Retina (tissue), 1 donor: ENCODE results near the gene LETM1.

Experiments used
- DNase-seq: peaks from one replicate; pipeline ENCODE4 v3.0.0-alpha.2; 2016

The LETM1 gene

DNA sequence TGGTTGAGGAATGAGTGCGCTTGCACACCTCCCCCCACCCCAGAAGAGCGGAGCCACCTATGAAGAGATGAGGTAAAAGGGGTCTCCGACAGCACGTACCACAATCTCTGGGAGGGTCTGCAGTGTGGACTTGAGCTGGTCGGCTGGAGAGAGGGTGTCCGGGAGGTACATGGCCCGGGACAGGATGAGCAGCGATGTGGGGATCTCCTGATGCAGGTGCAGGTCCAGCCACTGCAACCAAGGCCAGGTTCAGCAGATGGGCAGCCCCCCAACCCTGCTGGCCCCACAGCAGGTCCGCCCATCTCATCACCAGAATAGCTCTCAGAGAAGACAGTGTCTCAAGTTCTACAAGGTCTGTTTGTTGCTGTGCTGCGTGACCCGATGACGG, 32.4 kb downstream of the LETM1 start:
- DNase-seq, result no peak

DNA sequence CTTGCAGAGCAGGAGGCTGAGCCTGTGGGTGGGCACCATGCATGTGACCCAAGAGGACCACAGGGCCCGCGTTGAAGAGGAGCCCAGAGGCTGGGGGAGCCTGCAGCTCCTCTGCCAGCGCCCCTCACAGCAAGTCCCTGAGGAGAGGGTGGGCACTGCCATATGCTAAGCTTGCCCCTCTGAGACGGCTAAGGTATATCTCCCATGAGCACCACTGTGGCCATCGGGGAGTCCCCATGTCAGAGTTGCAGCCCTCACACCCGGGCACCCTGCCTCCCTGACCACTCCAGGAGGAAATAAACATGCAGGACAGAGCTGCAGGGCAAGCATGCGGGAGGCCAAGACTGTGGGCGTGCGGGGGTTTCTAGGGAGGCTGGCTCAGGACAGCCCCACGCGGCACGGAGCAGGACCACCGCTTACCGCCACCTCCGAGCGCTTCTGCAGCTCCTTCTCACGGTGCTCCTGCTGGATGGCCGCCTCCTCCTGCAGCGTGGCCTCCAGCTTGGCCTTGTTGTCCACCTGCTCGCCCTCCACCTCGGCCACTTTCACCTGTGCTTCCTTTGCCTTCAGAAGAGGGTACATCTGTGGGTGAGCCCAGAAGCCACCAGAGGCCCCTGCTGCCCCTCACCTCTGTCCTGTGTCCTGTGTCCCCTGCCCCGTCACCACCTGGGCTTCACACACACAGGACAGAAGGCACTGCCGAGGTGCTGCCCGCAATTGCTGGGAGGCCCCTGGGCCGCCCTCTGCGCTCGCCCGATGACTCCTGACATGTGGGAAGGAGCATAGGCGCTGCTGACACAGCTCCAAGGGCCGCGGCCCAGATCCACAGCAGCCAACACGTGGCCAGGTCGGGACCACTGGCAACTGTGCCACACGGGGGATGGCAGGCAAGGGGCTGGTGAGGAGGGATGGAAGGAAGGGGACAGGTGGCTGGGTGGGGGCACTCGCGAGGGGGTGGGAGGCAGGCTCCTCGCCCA, 33.1 kb downstream of the LETM1 start:
- no peak for DNase-seq

- no peak for DNase-seq
Measured at GRCh38 chr4:1821679-1822567, 34.0 kb downstream of the LETM1 start.

- DNase-seq, result no peak
Measured at GRCh38 chr4:1819816-1820215, 36.1 kb downstream of the LETM1 start.

DNA sequence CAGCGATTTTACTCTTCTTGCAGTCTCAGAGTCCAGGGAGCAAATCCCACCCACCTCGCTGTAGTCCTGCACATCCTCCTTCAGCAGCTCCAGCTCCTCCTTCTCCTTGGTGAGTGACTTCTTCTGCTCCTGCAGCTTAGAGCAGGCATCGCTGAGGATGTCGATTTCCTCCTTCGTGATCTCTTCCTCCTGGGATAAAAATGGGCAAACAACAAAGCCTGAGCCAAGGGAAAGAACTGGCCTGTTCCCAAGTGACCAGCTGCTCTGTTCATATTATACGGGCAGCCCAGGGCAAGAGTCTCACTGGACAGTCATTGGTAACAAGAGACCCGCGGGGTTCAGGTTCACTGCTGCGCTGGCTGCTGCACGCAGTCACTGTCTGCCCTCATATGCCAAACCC, 36.7 kb downstream of the LETM1 start:
- no peak for DNase-seq

DNA sequence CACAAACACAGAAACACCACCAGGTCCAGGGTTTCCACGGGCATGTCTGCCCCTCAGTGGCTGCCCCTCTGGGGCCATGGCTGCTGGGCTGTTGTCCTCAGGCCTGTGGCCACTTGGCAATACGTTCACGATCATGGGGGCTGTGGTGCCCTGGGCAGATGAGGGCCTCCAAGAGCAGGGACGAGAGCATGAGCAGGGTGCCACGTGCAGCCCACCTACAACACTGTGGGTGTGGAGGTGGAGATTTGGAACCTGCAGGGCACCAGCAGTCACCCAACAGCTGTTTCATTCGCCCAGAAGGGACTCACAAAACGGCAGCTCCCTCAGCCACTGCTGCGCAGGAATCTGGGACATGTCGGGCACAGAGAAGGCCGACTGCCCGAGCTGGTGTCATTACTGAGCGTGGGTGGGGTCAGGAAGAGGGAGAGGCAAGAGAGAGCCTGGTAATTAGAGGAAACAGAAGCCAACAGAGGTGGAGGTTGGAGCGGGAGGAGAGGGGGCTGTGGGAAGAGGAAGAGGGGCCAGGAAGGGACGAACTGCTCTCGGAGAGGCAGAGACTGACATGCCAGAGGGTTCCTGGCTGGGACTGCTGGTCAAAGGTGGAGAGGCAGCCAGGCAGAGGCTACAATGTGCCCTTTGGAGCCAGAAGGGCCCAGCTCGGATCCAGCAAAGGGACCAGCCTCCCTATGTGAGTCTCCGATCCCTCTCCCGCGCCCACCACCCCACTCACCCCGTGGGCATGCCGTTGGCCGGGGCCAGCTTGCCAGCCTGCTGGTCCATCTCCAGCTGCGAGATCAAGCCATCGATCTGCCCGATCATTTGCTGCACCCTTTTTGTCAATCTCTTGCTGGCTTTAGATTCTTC, 39.7 kb downstream of the LETM1 start:
- no peak for DNase-seq

- DNase-seq, result no peak
Measured at GRCh38 chr4:1815096-1815996, 40.6 kb downstream of the LETM1 start.

- DNase-seq, result no peak
Measured at GRCh38 chr4:1814453-1814852, 41.5 kb downstream of the LETM1 start.

DNA sequence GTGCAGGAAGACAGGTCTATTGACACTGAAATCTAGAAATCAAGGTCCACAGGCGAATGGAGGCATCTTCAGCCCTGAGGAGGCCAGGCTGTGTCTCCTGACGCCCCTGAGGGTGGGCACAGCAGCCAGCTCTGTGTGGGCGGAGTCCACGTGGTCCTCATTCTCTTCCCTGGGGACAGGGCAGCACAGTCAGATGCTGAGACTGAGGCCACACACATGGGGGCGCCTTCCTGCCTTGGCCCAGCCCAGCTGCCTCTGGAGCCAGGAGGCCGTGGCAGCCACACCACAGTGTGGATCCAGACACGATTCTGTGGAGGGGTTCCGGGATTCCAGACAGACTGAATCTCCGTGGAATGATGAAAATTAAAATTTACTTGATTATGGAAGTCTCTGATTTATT, 42.0 kb downstream of the LETM1 start:
- DNase-seq, result no peak

DNA sequence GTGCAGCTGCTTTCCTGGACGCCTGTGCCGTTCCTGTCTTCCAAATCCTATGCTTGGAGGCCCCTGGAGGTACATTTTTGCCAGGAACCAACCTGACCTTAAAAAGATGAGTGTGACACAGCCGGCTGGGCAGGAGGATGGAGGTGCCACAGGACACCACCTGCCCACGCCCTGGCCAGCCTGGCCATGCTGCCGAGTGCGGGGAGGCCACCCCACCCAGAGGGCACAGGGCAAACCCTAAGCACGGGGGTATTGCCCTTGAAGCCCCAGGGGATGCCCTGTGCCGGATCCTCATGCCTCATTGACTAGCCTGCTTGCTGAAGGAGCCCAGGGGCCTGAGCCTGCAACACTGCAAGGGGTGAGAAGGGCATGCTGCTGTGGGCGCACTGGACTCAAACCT, 42.7 kb downstream of the LETM1 start:
- no peak for DNase-seq

GRCh38 chr4:1812720-1813119, 43.2 kb downstream of the LETM1 start:
- DNase-seq, result no peak

GRCh38 chr4:1810765-1811164, 45.2 kb downstream of the LETM1 start:
- no peak for DNase-seq

GRCh38 chr4:1809754-1810502, 46.0 kb downstream of the LETM1 start:
- peak; percentile 91 for DNase-seq

GRCh38 chr4:1808851-1809753, 46.9 kb downstream of the LETM1 start:
- no peak for DNase-seq

DNA sequence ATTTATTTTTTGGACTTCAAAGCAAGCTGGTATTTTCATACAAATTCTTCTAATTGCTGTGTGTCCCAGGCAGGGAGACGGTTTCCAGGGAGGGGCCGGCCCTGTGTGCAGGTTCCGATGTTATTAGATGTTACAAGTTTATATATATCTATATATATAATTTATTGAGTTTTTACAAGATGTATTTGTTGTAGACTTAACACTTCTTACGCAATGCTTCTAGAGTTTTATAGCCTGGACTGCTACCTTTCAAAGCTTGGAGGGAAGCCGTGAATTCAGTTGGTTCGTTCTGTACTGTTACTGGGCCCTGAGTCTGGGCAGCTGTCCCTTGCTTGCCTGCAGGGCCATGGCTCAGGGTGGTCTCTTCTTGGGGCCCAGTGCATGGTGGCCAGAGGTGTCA, 47.6 kb downstream of the LETM1 start:
- DNase-seq, result no peak

DNA sequence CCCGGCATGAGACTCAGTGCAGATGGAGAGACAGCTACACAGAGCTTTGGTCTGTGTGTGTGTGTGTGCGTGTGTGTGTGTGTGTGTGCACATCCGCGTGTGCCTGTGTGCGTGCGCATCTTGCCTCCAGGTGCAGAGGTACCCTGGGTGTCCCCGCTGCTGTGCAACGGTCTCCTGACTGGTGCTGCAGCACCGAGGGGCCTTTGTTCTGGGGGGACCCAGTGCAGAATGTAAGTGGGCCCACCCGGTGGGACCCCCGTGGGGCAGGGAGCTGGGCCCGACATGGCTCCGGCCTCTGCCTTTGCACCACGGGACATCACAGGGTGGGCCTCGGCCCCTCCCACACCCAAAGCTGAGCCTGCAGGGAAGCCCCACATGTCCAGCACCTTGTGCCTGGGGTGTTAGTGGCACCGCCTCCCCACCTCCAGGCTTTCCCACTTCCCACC, 48.6 kb downstream of the LETM1 start:
- DNase-seq, result no peak

DNA sequence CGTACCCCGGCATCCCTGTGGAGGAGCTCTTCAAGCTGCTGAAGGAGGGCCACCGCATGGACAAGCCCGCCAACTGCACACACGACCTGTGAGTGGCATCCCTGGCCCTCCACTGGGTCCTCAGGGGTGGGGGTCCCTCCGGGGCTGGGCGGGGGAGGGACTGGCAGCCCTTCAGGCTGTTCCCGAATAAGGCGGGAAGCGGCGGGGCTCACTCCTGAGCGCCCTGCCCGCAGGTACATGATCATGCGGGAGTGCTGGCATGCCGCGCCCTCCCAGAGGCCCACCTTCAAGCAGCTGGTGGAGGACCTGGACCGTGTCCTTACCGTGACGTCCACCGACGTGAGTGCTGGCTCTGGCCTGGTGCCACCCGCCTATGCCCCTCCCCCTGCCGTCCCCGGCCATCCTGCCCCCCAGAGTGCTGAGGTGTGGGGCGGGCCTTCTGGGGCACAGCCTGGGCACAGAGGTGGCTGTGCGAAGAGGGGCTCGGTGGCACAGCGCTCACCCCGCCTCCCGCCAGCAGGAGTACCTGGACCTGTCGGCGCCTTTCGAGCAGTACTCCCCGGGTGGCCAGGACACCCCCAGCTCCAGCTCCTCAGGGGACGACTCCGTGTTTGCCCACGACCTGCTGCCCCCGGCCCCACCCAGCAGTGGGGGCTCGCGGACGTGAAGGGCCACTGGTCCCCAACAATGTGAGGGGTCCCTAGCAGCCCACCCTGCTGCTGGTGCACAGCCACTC, 49.2 kb downstream of the LETM1 start:
- DNase-seq, result no peak

GRCh38 chr4:1806223-1806564, 49.8 kb downstream of the LETM1 start:
- no peak for DNase-seq
